Testis (tissue), 3 donors: ENCODE data around the gene SPAG6. TPM values are rescaled to one million over a fixed set of nuclear protein-coding genes. Genes with fewer than 3 reads are reported as not detected.
"Not testable (repeated sequence)": the region's sequence is repeated elsewhere in the genome, so short reads cannot be mapped to it uniquely, and the experiment has no call there.

Source experiments
- DNase-seq: peaks from one replicate; pipeline ENCODE4 v3.0.0-alpha.2; 2019
- H3K27ac ChIP-seq, 2 donors: fragments of 200-600 bp; sonication (generic); one replicate each; pipeline ENCODE4 v1.5.1; 2019
- H3K27me3 ChIP-seq: fragments of 200-600 bp; sonication (generic); one replicate; pipeline ENCODE4 v1.5.1; 2019
- H3K36me3 ChIP-seq: fragments of 200-600 bp; sonication (generic); one replicate; pipeline ENCODE4 v1.5.1; 2017; ENCODE audit warnings: low read depth; ENCODE audit errors: missing control alignments
- H3K4me1 ChIP-seq: fragments of 200-600 bp; sonication (generic); one replicate; pipeline ENCODE4 v1.5.1; 2019
- H3K4me3 ChIP-seq, 2 donors: fragments of 200-600 bp; sonication (generic); one replicate each; pipeline ENCODE4 v1.5.1; 2017 to 2019
- H3K9me3 ChIP-seq: fragments of 200-600 bp; sonication (generic); one replicate; pipeline ENCODE4 v1.5.1; 2017
- CTCF ChIP-seq, 3 experiments: fragments of 450-650 bp in 2 of 3; fragments of 200-600 bp in 1 of 3; sonication (generic) in 1 of 3; IDR thresholded peaks; one replicate each; pipeline ENCODE4 v1.5.1; 2016 to 2019; ENCODE audit warnings: antibody characterized with exemption in 3 of 3, mild to moderate bottlenecking in 2 of 3, moderate library complexity in 1 of 3
- POLR2A ChIP-seq: fragments of 450-650 bp; IDR thresholded peaks from one replicate; pipeline ENCODE4 v1.6.1; 2017; ENCODE audit warnings: antibody characterized with exemption, mild to moderate bottlenecking, moderate library complexity
- WGBS, 2 donors: methylation state at CpG; one replicate each; pipeline ENCODE4 v1.1.5; 2018; 5-methylcytosine and 5-hydroxymethylcytosine counted together
- intact Hi-C: fragments of 100-400 bp; cut with DNase I; formaldehyde crosslinking; loops from one replicate; pipeline ENCODE4 v1.15.1; 2023; ENCODE audit warnings: low total_unique reads
- polyA plus RNA-seq: library from polyadenylated mRNA; stranded (reverse); fragments of 350-450 nt; fragmentation: Illumina TruSeq; extraction: RNeasy Lipid Tissue Mini Kit (QIAGEN cat#74804); gene quantifications from one replicate; pipeline ENCODE4 v1.2.3, GENCODE V29; 2014; ENCODE audit warnings: low read depth, low replicate concordance; ENCODE audit not compliant: insufficient read depth
- total RNA-seq, 2 donors: library from RNA; depleted of rRNA; stranded (reverse); fragments of >200 nt; gene quantifications; one replicate each; pipeline ENCODE4 v1.2.3, GENCODE V29; 2016

SPAG6 gene
- total and polyA plus RNA-seq, 3 donors from 2014 or later, result 77.4 to 258 (median 103) TPM

- no peaks in the 10 kb centered on the region for H3K27me3 ChIP-seq
- no peaks in the 10 kb centered on the region for H3K36me3 ChIP-seq
- no peaks in the 10 kb centered on the region for H3K9me3 ChIP-seq
- TF ChIP-seq POLR2A, result no peak
- no peak for TF ChIP-seq CTCF (IDR thresholded peaks at IDR 0.05)
- H3K27ac ChIP-seq, result no peak overlapping the region
- 80 to 85% methylated on average over 2 of the region's 2 CpGs for WGBS, 2 donors
- intact Hi-C loops, result no loop called here
- no peaks in the 10 kb centered on the region for H3K4me1 ChIP-seq
- DNase-seq, result no peak
- no peak overlapping the region for H3K4me3 ChIP-seq
Measured at GRCh38 chr10:22308390-22308789, 36.9 kb upstream of the SPAG6 start.

- 97% methylated on average over 4 of the region's 4 CpGs for WGBS, 2 donors
- DNase-seq, result no peak
- TF ChIP-seq CTCF (IDR thresholded peaks at IDR 0.05) (no peak), POLR2A (no peak)
- Histone ChIP-seq H3K4me1 (no peaks in the 10 kb centered on the region), H3K27me3 (no peaks in the 10 kb centered on the region), H3K36me3 (no peaks in the 10 kb centered on the region), H3K27ac (no peak overlapping the region), H3K9me3 (no peaks in the 10 kb centered on the region), H3K4me3 (no peak overlapping the region)
- intact Hi-C loops, result no loop called here
Measured at GRCh38 chr10:22309180-22310000, 35.9 kb upstream of the SPAG6 start.

- H3K27me3 ChIP-seq, H3K4me3 ChIP-seq, H3K36me3 ChIP-seq, H3K27ac ChIP-seq, intact Hi-C loops, H3K4me1 ChIP-seq, DNase-seq, H3K9me3 ChIP-seq: not testable (repeated sequence)
- WGBS, 2 donors, result 96 to 98% methylated on average over 10 of the region's 10 CpGs
Measured at GRCh38 chr10:22310012-22310411, 35.3 kb upstream of the SPAG6 start.

- intact Hi-C loops, result no loop called here
- Histone ChIP-seq H3K4me3 (no peak overlapping the region), H3K27me3 (no peaks in the 10 kb centered on the region), H3K36me3 (no peaks in the 10 kb centered on the region), H3K27ac (no peak overlapping the region), H3K4me1 (no peaks in the 10 kb centered on the region), H3K9me3 (no peaks in the 10 kb centered on the region)
- TF ChIP-seq CTCF (IDR thresholded peaks at IDR 0.05) (no peak), POLR2A (no peak)
- no peak for DNase-seq
Measured at GRCh38 chr10:22310928-22311327, 34.4 kb upstream of the SPAG6 start.

- H3K4me3 ChIP-seq, result peak overlapping the region in 1 of 2 donors; percentile 92
- DNase-seq, result no peak
- no peaks in the 10 kb centered on the region for H3K36me3 ChIP-seq
- no peaks in the 10 kb centered on the region for H3K9me3 ChIP-seq
- peak overlapping the region in 1 of 2 donors; percentile 95 for H3K27ac ChIP-seq
- H3K27me3 ChIP-seq, result no peaks in the 10 kb centered on the region
- H3K4me1 ChIP-seq, result peaks cover 9% of the 10 kb centered on the region
- 30 to 42% methylated on average over 2 of the region's 2 CpGs for WGBS, 2 donors
- TF ChIP-seq CTCF (IDR thresholded peaks at IDR 0.05) (no peak), POLR2A (no peak)
- intact Hi-C loops, result no loop called here
Measured at GRCh38 chr10:22314852-22315251, 30.4 kb upstream of the SPAG6 start.
